ENCODE measurements around the gene ENTREP3.

ENTREP3 gene

DNA sequence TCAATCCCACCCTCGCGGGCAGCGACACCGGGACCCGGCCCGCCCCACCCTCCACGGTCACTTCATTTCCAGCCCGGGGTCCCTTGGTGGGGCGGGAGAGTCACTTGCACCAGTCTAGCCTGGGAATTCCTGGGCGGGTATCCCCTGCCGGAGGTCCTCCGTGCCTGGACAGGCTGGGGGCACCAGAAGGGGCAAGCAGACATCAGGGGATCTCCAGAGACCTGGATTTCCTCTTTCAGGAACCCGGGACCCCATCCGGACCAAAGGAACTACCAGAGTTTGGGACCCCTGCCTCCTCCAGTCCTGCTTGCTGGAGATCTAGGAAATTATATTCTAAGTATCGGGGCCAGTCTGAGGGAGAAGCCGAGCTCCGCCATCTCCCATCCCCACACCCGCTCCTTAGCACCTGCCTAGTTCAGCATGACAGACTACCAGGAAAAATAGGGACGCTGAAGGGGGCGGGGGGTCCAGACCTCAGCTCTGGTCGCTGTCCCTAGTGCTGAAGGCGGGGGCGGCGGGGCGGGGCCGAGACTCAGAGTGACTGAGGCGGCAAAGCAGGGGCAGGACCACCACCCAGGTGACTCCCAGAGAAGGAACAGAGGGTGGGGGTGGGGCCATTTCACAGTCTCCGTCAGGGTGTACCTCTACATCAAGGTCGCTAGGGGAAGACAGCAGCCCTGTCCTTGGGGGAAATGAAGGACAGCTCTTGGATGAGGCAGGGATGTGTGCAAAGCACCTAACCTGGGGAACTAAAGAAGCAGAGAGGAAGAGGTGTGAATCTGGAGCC is 22.8 kb upstream of the ENTREP3 start:
- peak overlapping the region; percentile 51 for H3K27ac ChIP-seq
- TF ChIP-seq ZFX (IDR thresholded peaks at IDR 0.05) = no peak
- TF ChIP-seq, protein P1, sequence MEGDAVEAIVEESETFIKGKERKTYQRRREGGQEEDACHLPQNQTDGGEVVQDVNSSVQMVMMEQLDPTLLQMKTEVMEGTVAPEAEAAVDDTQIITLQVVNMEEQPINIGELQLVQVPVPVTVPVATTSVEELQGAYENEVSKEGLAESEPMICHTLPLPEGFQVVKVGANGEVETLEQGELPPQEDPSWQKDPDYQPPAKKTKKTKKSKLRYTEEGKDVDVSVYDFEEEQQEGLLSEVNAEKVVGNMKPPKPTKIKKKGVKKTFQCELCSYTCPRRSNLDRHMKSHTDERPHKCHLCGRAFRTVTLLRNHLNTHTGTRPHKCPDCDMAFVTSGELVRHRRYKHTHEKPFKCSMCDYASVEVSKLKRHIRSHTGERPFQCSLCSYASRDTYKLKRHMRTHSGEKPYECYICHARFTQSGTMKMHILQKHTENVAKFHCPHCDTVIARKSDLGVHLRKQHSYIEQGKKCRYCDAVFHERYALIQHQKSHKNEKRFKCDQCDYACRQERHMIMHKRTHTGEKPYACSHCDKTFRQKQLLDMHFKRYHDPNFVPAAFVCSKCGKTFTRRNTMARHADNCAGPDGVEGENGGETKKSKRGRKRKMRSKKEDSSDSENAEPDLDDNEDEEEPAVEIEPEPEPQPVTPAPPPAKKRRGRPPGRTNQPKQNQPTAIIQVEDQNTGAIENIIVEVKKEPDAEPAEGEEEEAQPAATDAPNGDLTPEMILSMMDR (conservative IDR thresholded peaks at IDR 0.05) = no peak

DNA sequence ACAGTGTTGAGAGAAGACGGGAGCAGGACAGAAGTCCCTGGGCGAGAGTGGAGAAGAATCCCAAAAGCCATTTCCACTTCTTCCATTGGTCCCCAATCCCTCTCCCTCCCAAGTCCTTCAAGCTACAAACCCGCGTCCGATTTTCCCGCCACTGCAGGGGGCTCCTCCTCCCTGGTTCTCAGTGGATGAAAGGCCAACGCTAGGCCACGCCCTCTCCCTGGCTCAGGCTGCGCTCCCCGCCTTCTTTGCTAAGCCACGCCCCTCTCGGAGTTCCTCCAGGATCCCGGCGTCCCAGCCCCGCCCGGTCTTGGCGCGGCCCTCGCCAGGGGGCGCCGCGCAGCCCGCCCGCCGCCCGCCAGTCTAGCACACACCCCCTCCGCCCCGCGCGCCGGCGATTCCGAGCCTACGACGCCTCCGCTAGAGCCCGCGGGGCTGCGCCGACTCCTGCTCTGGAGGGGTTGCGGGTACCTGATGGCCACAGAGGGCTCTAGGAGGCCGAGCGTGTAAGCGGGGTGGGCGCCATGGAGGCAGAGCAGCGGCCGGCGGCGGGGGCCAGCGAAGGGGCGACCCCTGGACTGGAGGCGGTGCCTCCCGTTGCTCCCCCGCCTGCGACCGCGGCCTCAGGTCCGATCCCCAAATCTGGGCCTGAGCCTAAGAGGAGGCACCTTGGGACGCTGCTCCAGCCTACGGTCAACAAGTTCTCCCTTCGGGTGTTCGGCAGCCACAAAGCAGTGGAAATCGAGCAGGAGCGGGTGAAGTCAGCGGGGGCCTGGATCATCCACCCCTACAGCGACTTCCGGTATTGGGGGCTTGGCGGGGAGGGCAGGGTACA is 22.0 kb upstream of the ENTREP3 start, which contains the start of gene HCN3:
Gene HCN3 (plus strand): TSS at position 394 of the 832 bp plus-strand sequence. CDS start 128 bp downstream, at position 522.
- peak within 1 kb of the TSS; percentile 51 for H3K27ac ChIP-seq
- TF ChIP-seq, protein P1 (conservative IDR thresholded peaks at IDR 0.05) = peak; percentile 90
- no peak for TF ChIP-seq ZFX (IDR thresholded peaks at IDR 0.05)

DNA sequence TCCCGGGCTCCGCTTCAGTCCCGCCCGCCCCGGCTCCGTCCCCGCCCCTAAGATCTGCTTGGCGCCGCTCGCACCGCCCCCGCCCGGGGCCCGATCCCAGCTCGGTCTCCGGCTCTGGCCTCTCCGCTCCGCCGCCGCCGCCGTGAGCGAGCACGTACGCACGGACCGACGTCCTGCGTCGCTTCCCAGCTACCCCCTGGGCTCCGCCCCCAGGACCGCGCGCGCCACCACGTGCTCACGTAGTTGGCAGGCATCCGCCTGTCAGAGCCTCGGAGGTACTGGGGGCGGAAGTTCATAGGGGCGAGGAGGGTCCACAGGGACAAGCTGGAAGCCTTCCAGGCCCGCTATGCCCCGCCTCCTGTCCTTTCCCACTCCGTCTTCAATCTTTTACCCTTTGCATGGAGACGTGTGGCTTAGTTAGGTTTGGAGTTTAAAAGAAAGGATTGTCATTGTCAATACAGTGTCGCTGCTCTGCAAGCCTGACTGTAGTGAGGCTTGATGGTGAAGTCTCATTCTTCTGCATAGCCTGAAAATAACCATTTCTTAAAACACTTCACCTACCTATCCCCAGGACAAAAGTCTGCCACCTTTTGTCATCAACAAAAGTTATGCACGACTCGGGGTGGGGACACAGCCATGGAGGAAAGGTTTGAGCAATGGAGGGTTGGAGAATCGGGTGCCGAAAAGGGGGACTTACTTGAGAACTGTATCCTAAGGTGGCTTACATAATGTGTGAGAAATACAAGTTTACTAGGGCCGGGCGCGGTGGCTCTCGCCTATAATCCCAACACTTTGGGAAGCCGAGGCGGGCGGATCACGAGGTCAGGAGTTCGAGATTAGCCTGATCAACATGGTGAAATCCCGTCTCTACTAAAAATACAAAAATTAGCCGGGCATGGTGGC is 18.3 kb upstream of the ENTREP3 start, which contains the start of gene CLK2:
Gene CLK2 (minus strand): TSS at position 162 of the 903 bp plus-strand sequence. CDS start 2,527 bp downstream, outside the sequence.
- peak within 1 kb of the TSS; percentile 97 for H3K27ac ChIP-seq
- TF ChIP-seq, protein P1 (conservative IDR thresholded peaks at IDR 0.05) = no peak
- no peak; the same call in 1 of the 2 replicates for TF ChIP-seq ZFX (IDR thresholded peaks at IDR 0.05)

DNA sequence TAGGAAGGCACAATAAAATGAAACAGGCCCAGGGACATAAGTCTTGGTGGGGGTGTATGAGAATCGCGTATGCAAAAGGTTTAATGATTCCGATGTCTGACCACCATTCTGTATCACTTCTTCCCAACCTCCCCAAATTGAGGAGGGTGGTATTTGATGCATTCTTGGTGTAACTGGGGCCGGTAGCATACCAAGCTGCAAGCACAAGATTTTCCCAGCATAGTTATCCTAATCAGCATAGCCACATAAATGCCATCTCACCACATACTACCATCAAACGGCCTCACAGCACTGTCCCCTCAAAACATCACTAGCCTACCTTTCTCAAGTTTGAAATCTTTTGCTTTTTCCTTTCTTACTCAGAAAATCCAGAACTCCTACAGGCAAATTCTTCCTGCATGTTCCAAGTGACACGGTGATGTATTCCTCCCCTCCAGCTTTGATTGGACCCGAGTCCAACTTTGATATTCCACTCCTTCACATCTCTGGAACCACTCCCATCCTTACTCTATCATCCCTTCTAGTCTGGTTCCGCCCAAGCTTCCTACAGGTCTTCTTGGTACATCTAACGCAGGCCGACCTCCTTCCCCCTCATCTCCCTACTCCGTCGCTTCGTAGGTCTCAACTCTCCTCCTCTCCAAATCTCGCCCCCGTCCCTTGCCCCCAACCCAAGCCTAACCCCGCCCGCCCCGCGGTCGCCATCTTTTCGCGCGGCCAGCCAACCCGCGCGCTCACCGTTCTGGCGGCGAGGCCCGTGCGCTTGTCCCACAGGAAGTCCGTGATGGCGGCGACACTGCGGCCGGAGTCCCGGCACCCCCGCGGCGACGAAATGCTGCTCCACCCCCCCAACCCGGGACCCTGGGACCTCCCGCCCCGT is 17.4 kb upstream of the ENTREP3 start:
- TF ChIP-seq, protein P1 (conservative IDR thresholded peaks at IDR 0.05) = no peak
- TF ChIP-seq ZFX (IDR thresholded peaks at IDR 0.05) = peak; percentile 62; the same call in 1 of the 2 replicates
- H3K27ac ChIP-seq = peak overlapping the region; percentile 97

DNA sequence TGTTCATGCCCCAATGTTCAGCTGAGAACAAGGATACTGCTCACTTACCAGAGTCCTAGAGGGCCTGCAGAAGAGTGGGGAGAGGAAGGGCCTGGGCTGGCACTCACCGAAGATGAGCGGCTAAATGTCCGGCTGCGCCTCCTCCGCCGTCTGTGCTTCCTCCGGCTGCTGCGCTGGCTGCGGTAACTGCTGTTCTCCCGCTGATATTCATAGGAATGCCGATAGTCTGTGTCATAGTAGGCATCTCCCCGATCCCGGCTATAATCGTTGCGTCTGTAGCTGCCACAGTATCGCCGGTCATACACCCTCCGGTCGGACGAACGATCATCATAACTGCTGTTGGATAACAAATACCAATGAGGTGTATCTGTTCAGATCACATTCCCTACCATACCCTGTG is 14.1 kb upstream of the ENTREP3 start:
- H3K27ac ChIP-seq = no peak overlapping the region
- TF ChIP-seq, protein P1 (conservative IDR thresholded peaks at IDR 0.05) = no peak
- TF ChIP-seq ZFX (IDR thresholded peaks at IDR 0.05) = no peak

DNA sequence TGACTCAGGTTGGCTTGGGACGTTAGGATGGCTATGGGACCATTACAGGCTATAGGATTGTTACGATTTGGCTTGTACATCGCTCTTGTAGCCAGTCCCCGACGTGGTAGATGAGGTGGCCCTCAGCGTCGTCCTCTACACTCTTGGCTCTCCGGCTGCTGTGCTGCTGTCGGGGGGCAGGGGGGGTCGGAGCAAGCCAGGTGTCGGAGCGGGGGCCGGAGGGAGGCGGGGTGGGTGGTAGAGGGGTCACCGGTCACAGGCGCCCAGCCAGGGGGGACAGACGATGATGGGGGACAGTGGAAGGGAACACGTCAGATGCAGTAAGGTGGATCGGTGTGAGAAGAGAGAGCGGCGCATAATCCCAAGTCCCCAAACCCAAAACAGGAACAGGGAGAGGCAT is 13.3 kb upstream of the ENTREP3 start:
- TF ChIP-seq ZFX (IDR thresholded peaks at IDR 0.05) = no peak
- TF ChIP-seq, protein P1 (conservative IDR thresholded peaks at IDR 0.05) = no peak
- no peak overlapping the region for H3K27ac ChIP-seq

Measured in C4-2B (cell line).